AG04450 (cell line): ENCODE results near the gene SLC9A1. TPM values are rescaled to one million over a fixed set of nuclear protein-coding genes. Genes with fewer than 3 reads are reported as not detected.

Experiments used
- CTCF ChIA-PET: fragments of 300-600, 350-600 bp; formaldehyde crosslinking; extraction: SDS; loops from one replicate; lab custom pipeline; 2022; ENCODE audit warnings: antibody characterized with exemption, inconsistent platforms; lab: Charles Lee
- POLR2A ChIA-PET: fragments of 350-600 bp; formaldehyde crosslinking; extraction: SDS; loops from one replicate; lab custom pipeline; 2021; ENCODE audit warnings: antibody characterized with exemption, inconsistent platforms; lab: Yijun Ruan, JAX
- DNase-seq: peaks from one replicate; pipeline ENCODE4 v3.0.0-alpha.2; 2011; ENCODE audit warnings: low read depth, low spot score
- H3K27ac ChIP-seq: one replicate; pipeline ENCODE4 v1.5.1; 2012; ENCODE audit warnings: low read depth, low read length, control low read depth
- H3K27me3 ChIP-seq: one replicate; pipeline ENCODE4 v1.6.0; 2012; ENCODE audit warnings: low read length; ENCODE audit not compliant: control insufficient read depth, insufficient read depth
- H3K4me3 ChIP-seq: 2 replicates; pipeline ENCODE4 v1.5.1; 2011; ENCODE audit warnings: mild to moderate bottlenecking, low read depth, low read length, control low read depth
- H3K9me3 ChIP-seq: 2 replicates; pipeline ENCODE4 v1.5.1; 2012; ENCODE audit warnings: low read length; ENCODE audit not compliant: control insufficient read depth, insufficient read depth
- polyA plus RNA-seq: library from polyadenylated mRNA; depleted of rRNA; stranded (reverse); fragments of >200 nt; gene quantifications from 2 replicates; pipeline ENCODE4 v1.2.3, GENCODE V29; 2011
- TF ChIP-seq, protein P1 (sequence below): IDR thresholded peaks from 2 replicates; pipeline ENCODE4 v1.5.1; 2011; ENCODE audit warnings: low read depth, low read length, control low read depth, inconsistent platforms

SLC9A1 gene
- polyA plus RNA-seq, 1 experiment: 10.8 TPM

DNA sequence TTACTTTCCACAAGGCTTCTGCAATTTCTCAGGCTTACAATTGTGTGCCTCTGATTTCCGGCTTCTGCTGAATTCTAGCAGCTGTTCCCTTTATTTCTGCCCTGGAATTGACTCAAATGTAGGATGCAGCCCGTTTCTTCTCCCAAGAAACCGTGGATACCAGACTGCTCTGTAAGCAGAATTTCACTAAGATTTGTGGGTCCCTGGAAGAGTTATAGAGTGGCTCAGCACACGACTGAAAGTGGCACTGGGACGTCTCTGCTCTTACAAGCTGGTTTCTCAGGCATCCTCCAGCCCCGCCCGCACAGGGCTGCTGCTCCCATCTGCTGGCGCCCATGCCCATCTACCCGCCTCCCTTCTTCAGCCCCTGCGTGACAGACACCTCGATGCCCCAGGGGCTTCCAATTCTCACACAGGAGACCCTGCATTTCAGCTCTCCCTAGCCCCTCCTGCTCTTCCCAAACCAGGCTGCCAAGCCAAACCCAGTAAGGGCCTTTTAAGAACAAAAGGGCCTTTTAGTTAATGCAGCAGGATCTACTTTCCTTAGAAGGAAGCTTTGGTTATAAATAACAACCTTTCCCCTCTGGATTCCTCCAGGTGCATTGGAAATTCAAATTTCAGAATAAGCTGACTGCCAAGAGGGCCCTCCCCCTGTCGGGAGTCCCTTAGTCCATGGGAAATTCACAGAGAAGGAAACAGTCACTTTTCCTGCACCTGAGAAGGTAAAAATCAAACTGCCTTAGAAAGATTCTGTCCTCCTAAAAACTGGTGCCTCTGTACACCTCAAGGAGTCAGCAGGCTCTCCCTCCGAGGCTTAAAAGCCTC, 96.9 kb downstream of the SLC9A1 start:
- ChIA-PET POLR2A (interaction anchor here (0.5 to 1.4 kb wide), 2 partner anchors 12 to 96 kb away, joined by 6 to 10 read pairs; no protein-coding TSS in a partner anchor), CTCF (interaction anchor here (1.4 to 6.7 kb wide), 3 partner anchors 13 to 60 kb away, joined by 5 to 89 read pairs (median 15); no protein-coding TSS in a partner anchor)
- no peak for DNase-seq
- no peak overlapping the region for H3K27ac ChIP-seq
- no peaks in the 10 kb centered on the region for H3K9me3 ChIP-seq
- TF ChIP-seq, protein P1, sequence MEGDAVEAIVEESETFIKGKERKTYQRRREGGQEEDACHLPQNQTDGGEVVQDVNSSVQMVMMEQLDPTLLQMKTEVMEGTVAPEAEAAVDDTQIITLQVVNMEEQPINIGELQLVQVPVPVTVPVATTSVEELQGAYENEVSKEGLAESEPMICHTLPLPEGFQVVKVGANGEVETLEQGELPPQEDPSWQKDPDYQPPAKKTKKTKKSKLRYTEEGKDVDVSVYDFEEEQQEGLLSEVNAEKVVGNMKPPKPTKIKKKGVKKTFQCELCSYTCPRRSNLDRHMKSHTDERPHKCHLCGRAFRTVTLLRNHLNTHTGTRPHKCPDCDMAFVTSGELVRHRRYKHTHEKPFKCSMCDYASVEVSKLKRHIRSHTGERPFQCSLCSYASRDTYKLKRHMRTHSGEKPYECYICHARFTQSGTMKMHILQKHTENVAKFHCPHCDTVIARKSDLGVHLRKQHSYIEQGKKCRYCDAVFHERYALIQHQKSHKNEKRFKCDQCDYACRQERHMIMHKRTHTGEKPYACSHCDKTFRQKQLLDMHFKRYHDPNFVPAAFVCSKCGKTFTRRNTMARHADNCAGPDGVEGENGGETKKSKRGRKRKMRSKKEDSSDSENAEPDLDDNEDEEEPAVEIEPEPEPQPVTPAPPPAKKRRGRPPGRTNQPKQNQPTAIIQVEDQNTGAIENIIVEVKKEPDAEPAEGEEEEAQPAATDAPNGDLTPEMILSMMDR: no peak
- peaks cover 12% of the 10 kb centered on the region for H3K27me3 ChIP-seq
- no peak overlapping the region for H3K4me3 ChIP-seq

DNA sequence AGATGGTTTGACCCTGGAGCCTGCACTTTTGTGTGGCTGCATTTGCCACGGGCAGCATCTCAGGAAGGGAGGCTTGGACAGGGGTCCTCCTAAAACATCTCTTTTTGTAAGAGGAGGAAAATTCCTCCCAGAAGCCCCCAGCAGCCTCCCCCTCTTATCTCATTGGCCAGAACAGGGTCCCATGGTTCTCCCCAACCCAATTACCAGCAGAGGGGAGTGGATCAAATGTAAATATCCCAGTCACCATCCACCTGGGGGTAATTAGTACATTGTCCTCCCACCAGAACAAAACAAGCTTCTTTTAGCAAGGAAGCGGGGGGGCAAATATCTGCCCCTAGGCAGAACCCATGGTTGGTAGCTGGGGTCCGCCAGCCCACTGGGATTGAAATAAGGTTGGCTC, 97.5 kb downstream of the SLC9A1 start:
- Histone ChIP-seq H3K9me3 (no peaks in the 10 kb centered on the region), H3K27me3 (peaks cover 12% of the 10 kb centered on the region), H3K27ac (no peak overlapping the region), H3K4me3 (no peak overlapping the region)
- DNase-seq: no peak
- ChIA-PET POLR2A (interaction anchor here (1.4 kb wide), 1 partner anchor 12 kb away, joined by 6 read pairs; no protein-coding TSS in a partner anchor), CTCF (interaction anchor here (1.4 to 6.7 kb wide), 3 partner anchors 13 to 59 kb away, joined by 5 to 89 read pairs (median 15); no protein-coding TSS in a partner anchor)
- TF ChIP-seq, protein P1: no peak

DNA sequence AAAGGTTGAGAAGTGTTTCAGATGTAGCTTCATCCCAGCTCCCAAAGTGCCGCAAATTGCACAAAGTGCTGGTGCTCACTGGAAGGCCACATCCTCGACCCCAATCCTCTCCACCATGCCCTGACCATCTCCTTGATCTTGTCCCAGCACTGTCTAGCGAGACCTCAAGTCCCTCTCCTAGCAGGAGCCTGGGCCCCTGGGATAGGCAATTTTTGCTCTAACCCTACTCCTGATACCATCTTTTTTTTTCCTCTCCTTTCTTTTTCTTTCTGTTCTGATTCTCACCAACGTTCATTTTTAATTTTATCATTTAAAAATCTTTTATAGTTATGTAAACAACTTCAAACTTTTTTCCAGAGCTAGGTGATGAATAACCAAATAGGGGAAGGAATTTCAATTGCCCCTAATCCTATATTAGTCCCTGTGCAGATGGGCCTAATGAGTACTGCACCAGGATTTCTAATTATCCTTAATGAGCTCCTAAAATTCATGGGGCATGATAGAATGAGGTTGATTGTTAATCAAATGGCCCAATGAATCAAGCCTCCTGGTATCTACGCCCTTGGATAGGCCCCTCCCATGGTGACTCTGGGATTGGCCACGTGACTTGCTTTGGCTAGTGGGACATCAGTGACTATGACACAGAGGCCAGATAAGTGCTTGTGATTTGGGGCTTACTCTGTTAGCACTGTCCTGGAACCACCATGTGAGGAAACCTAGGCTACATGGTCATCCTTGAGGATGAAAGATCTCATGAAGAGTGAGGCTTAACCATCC, 100.8 kb downstream of the SLC9A1 start:
- Histone ChIP-seq H3K27ac (no peak overlapping the region), H3K4me3 (no peak overlapping the region), H3K9me3 (no peaks in the 10 kb centered on the region), H3K27me3 (peaks cover 9% of the 10 kb centered on the region)
- ChIA-PET CTCF (interaction anchor here (0.6 to 6.7 kb wide), 3 partner anchors 9 to 613 kb away, joined by 4 to 89 read pairs (median 7); no protein-coding TSS in a partner anchor), POLR2A (no interaction called here)
- no peak for DNase-seq
- TF ChIP-seq, protein P1: no peak

DNA sequence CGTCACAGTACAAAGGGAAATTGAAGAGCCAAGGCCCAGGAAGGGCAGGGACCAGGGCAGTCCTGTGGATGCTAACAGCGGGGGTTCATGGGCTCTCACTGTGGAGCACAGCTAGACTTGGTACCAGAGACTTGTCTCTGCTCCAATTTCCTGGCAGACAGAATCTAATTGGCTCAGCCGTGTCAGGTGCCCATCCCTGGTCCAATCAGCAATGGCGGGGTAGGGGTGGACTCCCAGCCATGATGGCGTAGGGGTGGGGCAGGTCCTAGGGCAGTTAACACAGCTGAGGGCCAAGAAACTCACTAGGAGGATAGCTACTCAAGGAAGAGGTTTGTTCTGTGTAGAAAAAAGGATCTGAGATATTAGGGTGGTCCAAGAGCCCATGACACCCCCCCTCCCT, 102.4 kb downstream of the SLC9A1 start:
- no peak for DNase-seq
- CTCF ChIA-PET: interaction anchor here (6.7 kb wide), 1 partner anchor 8 kb away, joined by 89 read pairs; no protein-coding TSS in a partner anchor
- H3K27me3 ChIP-seq: peaks cover 3% of the 10 kb centered on the region
- POLR2A ChIA-PET: interaction anchor here (0.6 kb wide), 1 partner anchor 18 kb away, joined by 5 read pairs; no protein-coding TSS in a partner anchor
- TF ChIP-seq, protein P1: no peak
- no peak overlapping the region for H3K27ac ChIP-seq
- no peak overlapping the region for H3K4me3 ChIP-seq
- H3K9me3 ChIP-seq: no peaks in the 10 kb centered on the region
